ENCODE measurements around the gene N4BP3.

N4BP3 gene

GRCh38 chr5:178174456-178174855 lies 61.1 kb downstream of the N4BP3 start:
- no peak for DNase-seq
- in situ Hi-C loops (cut with HindIII; ENCODE audit: low pct_ligation_motif_present, low sequenced_read_pairs): no loop called here
- H3K36me3 ChIP-seq (replicated peaks): no peaks in the 10 kb centered on the region
- TF ChIP-seq CTCF (IDR thresholded peaks at IDR 0.05; ENCODE audit: low read depth, low read length, missing control alignments): no peak
- H3K4me3 ChIP-seq (ENCODE audit: low read depth, low read length): no peak overlapping the region
- no peak overlapping the region for H3K27ac ChIP-seq
- no peaks in the 10 kb centered on the region for H3K27me3 ChIP-seq (replicated peaks)
